AG04450 (cell line): ENCODE results near the gene WDR18. TPM values are rescaled to one million over a fixed set of nuclear protein-coding genes. Genes with fewer than 3 reads are reported as not detected.
"Not testable (repeated sequence)": the region's sequence is repeated elsewhere in the genome, so short reads cannot be mapped to it uniquely, and the experiment has no call there.

ENCODE experiments used
- CTCF ChIA-PET: fragments of 300-600, 350-600 bp; formaldehyde crosslinking; extraction: SDS; loops from one replicate; lab custom pipeline; 2022; ENCODE audit warnings: antibody characterized with exemption, inconsistent platforms; lab: Charles Lee
- POLR2A ChIA-PET: fragments of 350-600 bp; formaldehyde crosslinking; extraction: SDS; loops from one replicate; lab custom pipeline; 2021; ENCODE audit warnings: antibody characterized with exemption, inconsistent platforms; lab: Yijun Ruan, JAX
- DNase-seq: peaks from one replicate; pipeline ENCODE4 v3.0.0-alpha.2; 2011; ENCODE audit warnings: low read depth, low spot score
- H3K27ac ChIP-seq: one replicate; pipeline ENCODE4 v1.5.1; 2012; ENCODE audit warnings: low read depth, low read length, control low read depth
- H3K27me3 ChIP-seq: one replicate; pipeline ENCODE4 v1.6.0; 2012; ENCODE audit warnings: low read length; ENCODE audit not compliant: control insufficient read depth, insufficient read depth
- H3K4me3 ChIP-seq: 2 replicates; pipeline ENCODE4 v1.5.1; 2011; ENCODE audit warnings: mild to moderate bottlenecking, low read depth, low read length, control low read depth
- H3K9me3 ChIP-seq: 2 replicates; pipeline ENCODE4 v1.5.1; 2012; ENCODE audit warnings: low read length; ENCODE audit not compliant: control insufficient read depth, insufficient read depth
- CTCF ChIP-seq: IDR thresholded peaks from 2 replicates; pipeline ENCODE4 v1.5.1; 2011; ENCODE audit warnings: low read depth, low read length, control low read depth, inconsistent platforms
- polyA plus RNA-seq: library from polyadenylated mRNA; depleted of rRNA; stranded (reverse); fragments of >200 nt; gene quantifications from 2 replicates; pipeline ENCODE4 v1.2.3, GENCODE V29; 2011

The WDR18 gene
- polyA plus RNA-seq, 1 experiment, result 24.5 TPM

DNA sequence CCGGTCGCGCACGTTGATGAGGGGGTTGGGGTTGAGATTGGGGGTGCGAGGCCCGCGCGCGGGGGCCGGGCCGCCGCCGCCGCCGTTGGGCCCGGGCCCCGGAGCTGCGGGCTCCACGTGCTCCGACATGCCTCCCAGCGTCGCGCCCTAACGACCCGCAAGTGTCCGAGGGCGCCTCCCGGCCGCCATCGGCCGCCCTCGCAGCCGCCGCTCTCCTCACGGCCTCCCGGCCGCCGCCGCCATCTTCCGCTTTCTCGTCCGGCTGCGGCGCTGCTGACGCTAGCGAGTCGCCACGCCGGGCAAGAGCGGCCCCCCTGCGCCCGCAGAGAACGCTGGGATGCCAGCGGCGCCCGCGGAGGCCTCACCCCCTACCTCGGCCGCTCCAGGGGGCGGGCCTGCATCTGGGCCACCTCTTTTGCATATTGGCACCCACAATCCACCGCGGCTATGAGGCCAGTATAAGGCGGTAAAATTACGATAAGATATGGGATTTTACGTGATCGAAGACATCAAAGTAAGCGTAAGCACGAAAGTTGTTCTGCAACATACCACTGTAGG is 36.8 kb downstream of the WDR18 start, which contains the start of gene TMEM259:
Gene TMEM259, minus strand, starts transcription at position 256 of the 558 bp plus-strand sequence. Its CDS starts 127 bp downstream, at position 129.
- ChIA-PET CTCF (interaction anchor here (1.0 kb wide), 1 partner anchor 220 kb away, joined by 3 read pairs; no protein-coding TSS in a partner anchor), POLR2A (interaction anchor here (0.6 to 1.4 kb wide), 9 partner anchors 16 to 248 kb away, joined by 3 to 13 read pairs (median 4); partner anchors contain the start of genes ABCA7, CIRBP and GPX4)
- peak; percentile 93 for DNase-seq
- Histone ChIP-seq H3K9me3 (no peaks in the 10 kb centered on the region; the same call in 1 of the 2 replicates), H3K27ac (peak within 1 kb of the TSS; percentile 82), H3K27me3 (no peaks in the 10 kb centered on the region), H3K4me3 (peak within 1 kb of the TSS; percentile 91)
- no peak for TF ChIP-seq CTCF

- CTCF ChIA-PET, H3K27me3 ChIP-seq, POLR2A ChIA-PET, DNase-seq, H3K4me3 ChIP-seq, H3K27ac ChIP-seq: not testable (repeated sequence)
- H3K9me3 ChIP-seq, result peaks cover 10% of the 10 kb centered on the region; the same call in 1 of the 2 replicates
Observed at GRCh38 chr19:1023883-1024188, 39.7 kb downstream of the WDR18 start.

- H3K27ac ChIP-seq, DNase-seq, H3K4me3 ChIP-seq, H3K27me3 ChIP-seq, CTCF ChIA-PET: not testable (repeated sequence)
- POLR2A ChIA-PET, result interaction anchor here (0.7 to 7.2 kb wide), 4 partner anchors 8 to 244 kb away, joined by 5 to 126 read pairs (median 10); partner anchors contain the start of genes ABCA7 and CIRBP
- H3K9me3 ChIP-seq, result peaks cover 10% of the 10 kb centered on the region; the same call in 1 of the 2 replicates
Observed at GRCh38 chr19:1025080-1025479, 40.9 kb downstream of the WDR18 start.

GRCh38 chr19:1025960-1026782 is 42.0 kb downstream of the WDR18 start, which contains the start of gene CNN2:
Gene CNN2 (plus strand): TSS chr19:1026608. CDS start chr19:1026662, 54 bp downstream.
- peak within 1 kb of the TSS; percentile 89 for H3K4me3 ChIP-seq
- CTCF ChIA-PET, result interaction anchor here (0.6 to 1.0 kb wide), 2 partner anchors 218 to 520 kb away, joined by 3 read pairs; no protein-coding TSS in a partner anchor

More at GRCh38 chr19:1025960-1026782, 42.0 kb downstream of the WDR18 start, which contains the start of gene CNN2:
- Histone ChIP-seq H3K27ac (peak within 1 kb of the TSS; percentile 98), H3K9me3 (peaks cover 10% of the 10 kb centered on the region; the same call in 1 of the 2 replicates), H3K27me3 (no peaks in the 10 kb centered on the region)
- no peak for DNase-seq
- POLR2A ChIA-PET, result interaction anchor here (0.6 to 7.2 kb wide), 12 partner anchors 9 to 428 kb away, joined by 3 to 126 read pairs (median 4); partner anchors contain the start of genes ABCA7, CIRBP, GPX4 and MED16
- TF ChIP-seq CTCF, result no peak
